Tibial artery (tissue), 4 donors: Measurements from ENCODE around the gene CASZ1.

Source experiments
- DNase-seq, 2 donors: peaks; one replicate each; pipeline ENCODE4 v3.0.0-alpha.2; 2019
- H3K27ac ChIP-seq, 2 donors: fragments of 200-600 bp; sonication (generic) in 1 of 2; 1 replicate in 1 of 2; 2 replicates in 1 of 2; pipeline ENCODE4 v1.5.1; 2018 to 2019; ENCODE audit warnings: mild to moderate bottlenecking in 1 of 2
- H3K27me3 ChIP-seq, 2 donors: fragments of 200-600 bp; sonication (generic) in 1 of 2; one replicate each; pipeline versions ENCODE4 v1.5.1 to v1.6.0; 2016 to 2019
- H3K36me3 ChIP-seq, 3 donors: fragments of 200-600 bp; sonication (generic) in 2 of 3; one replicate each; pipeline ENCODE4 v1.5.1; 2016 to 2019; ENCODE audit warnings: mild to moderate bottlenecking in 2 of 3
- H3K4me1 ChIP-seq, 4 donors: fragments of 200-600 bp; sonication (generic) in 2 of 4; 1 replicate in 3 of 4; 2 replicates in 1 of 4; pipeline ENCODE4 v1.5.1; 2016 to 2019
- H3K4me3 ChIP-seq, 2 donors: fragments of 200-600 bp; sonication (generic) in 1 of 2; 1 replicate in 1 of 2; 2 replicates in 1 of 2; pipeline ENCODE4 v1.5.1; 2018 to 2019; ENCODE audit warnings: mild to moderate bottlenecking in 2 of 2
- H3K9me3 ChIP-seq, 3 donors: fragments of 200-600 bp; sonication (generic) in 1 of 3; one replicate each; pipeline ENCODE4 v1.5.1; 2016 to 2019
- CTCF ChIP-seq, 2 experiments: fragments of 200-600 bp in 1 of 2; fragments of 450-650 bp in 1 of 2; IDR thresholded peaks; one replicate each; pipeline ENCODE4 v1.5.1; 2017 to 2019; ENCODE audit warnings: antibody characterized with exemption in 2 of 2, mild to moderate bottlenecking in 1 of 2, moderate library complexity in 1 of 2
- intact Hi-C: fragments of 100-400 bp; cut with DNase I; formaldehyde crosslinking; loops from one replicate; pipeline ENCODE4 v1.15.0; 2023; ENCODE audit warnings: low total_unique reads

CASZ1 gene

GRCh38 chr1:10755970-10756521 lies 40.4 kb downstream of the CASZ1 start:
- peaks cover 0 to 4% of the 10 kb centered on the region in 2 donors for H3K27me3 ChIP-seq
- no peak overlapping the region for H3K27ac ChIP-seq
- no peaks in the 10 kb centered on the region for H3K9me3 ChIP-seq
- DNase-seq, result peak in 1 of 2 donors; percentile 42
- no peak for TF ChIP-seq CTCF (IDR thresholded peaks at IDR 0.05)
- no peak overlapping the region for H3K4me3 ChIP-seq
- intact Hi-C loops, result no loop called here
- H3K4me1 ChIP-seq, result peaks cover 0 to 9% (median 5%) of the 10 kb centered on the region in 4 donors
- peaks cover 0 to 19% (median 0%) of the 10 kb centered on the region in 3 donors for H3K36me3 ChIP-seq

GRCh38 chr1:10754568-10755329 lies 41.7 kb downstream of the CASZ1 start:
- TF ChIP-seq CTCF (IDR thresholded peaks at IDR 0.05), result no peak
- H3K36me3 ChIP-seq, result peaks cover 0 to 12% (median 0%) of the 10 kb centered on the region in 3 donors
- no peaks in the 10 kb centered on the region for H3K9me3 ChIP-seq
- H3K4me3 ChIP-seq, result no peak overlapping the region
- intact Hi-C loops, result no loop called here
- H3K27ac ChIP-seq, result no peak overlapping the region
- no peak for DNase-seq
- peaks cover 0 to 4% of the 10 kb centered on the region in 2 donors for H3K27me3 ChIP-seq
- H3K4me1 ChIP-seq, result peaks cover 0 to 9% (median 5%) of the 10 kb centered on the region in 4 donors

- Histone ChIP-seq H3K27ac (no peak overlapping the region), H3K36me3 (no peaks in the 10 kb centered on the region), H3K4me3 (no peak overlapping the region), H3K9me3 (no peaks in the 10 kb centered on the region), H3K4me1 (peaks cover 0 to 9% (median 5%) of the 10 kb centered on the region in 4 donors), H3K27me3 (peaks cover 0 to 4% of the 10 kb centered on the region in 2 donors)
- no peak for TF ChIP-seq CTCF (IDR thresholded peaks at IDR 0.05)
- intact Hi-C loops, result no loop called here
- DNase-seq, result no peak
These were observed 43.1 kb downstream of the CASZ1 start for GRCh38 chr1:10753299-10753698.

- H3K27me3 ChIP-seq, result peaks cover 0 to 4% of the 10 kb centered on the region in 2 donors
- H3K4me3 ChIP-seq, result no peak overlapping the region
- intact Hi-C loops, result no loop called here
- H3K36me3 ChIP-seq, result no peaks in the 10 kb centered on the region
- peaks cover 0 to 9% (median 5%) of the 10 kb centered on the region in 4 donors for H3K4me1 ChIP-seq
- H3K27ac ChIP-seq, result no peak overlapping the region
- TF ChIP-seq CTCF (IDR thresholded peaks at IDR 0.05), result no peak
- no peak for DNase-seq
- H3K9me3 ChIP-seq, result no peaks in the 10 kb centered on the region
These were observed 44.8 kb downstream of the CASZ1 start for GRCh38 chr1:10751561-10752085.

GRCh38 chr1:10751160-10751559 lies 45.3 kb downstream of the CASZ1 start:
- H3K4me1 ChIP-seq, result peaks cover 0 to 6% (median 2%) of the 10 kb centered on the region in 4 donors
- no peak for DNase-seq
- intact Hi-C loops, result no loop called here
- no peak for TF ChIP-seq CTCF (IDR thresholded peaks at IDR 0.05)
- peaks cover 0 to 4% of the 10 kb centered on the region in 2 donors for H3K27me3 ChIP-seq
- H3K36me3 ChIP-seq, result no peaks in the 10 kb centered on the region
- H3K27ac ChIP-seq, result no peak overlapping the region
- no peak overlapping the region for H3K4me3 ChIP-seq
- H3K9me3 ChIP-seq, result no peaks in the 10 kb centered on the region
